Activated T-helper 9 cell treated with anti-CD3 and anti-CD28 coated beads, Interleukin-2, amount 50 U/mL, for 16 hours (primary cell): ENCODE results near the gene CRYBG1.

ENCODE experiments used
- DNase-seq: peaks from one replicate; pipeline ENCODE4 v3.0.0-alpha.2; 2020; ENCODE audit warnings: low read depth

Gene CRYBG1

GRCh38 chr6:106525107-106525881 is 164.8 kb downstream of the CRYBG1 start:
- no peak for DNase-seq

- DNase-seq: no peak
Measured at GRCh38 chr6:106525882-106526275, 165.4 kb downstream of the CRYBG1 start.

- no peak for DNase-seq
Measured at GRCh38 chr6:106527117-106527516, 166.6 kb downstream of the CRYBG1 start.

- no peak for DNase-seq
Measured at GRCh38 chr6:106527979-106528378, 167.5 kb downstream of the CRYBG1 start.

- no peak for DNase-seq
Measured at GRCh38 chr6:106528521-106528920, 168.0 kb downstream of the CRYBG1 start.

GRCh38 chr6:106529438-106529837 is 168.9 kb downstream of the CRYBG1 start:
- no peak for DNase-seq

- no peak for DNase-seq
Measured at GRCh38 chr6:106530026-106530425, 169.5 kb downstream of the CRYBG1 start.

GRCh38 chr6:106530502-106530901 is 170.0 kb downstream of the CRYBG1 start:
- no peak for DNase-seq

- DNase-seq: no peak
Measured at GRCh38 chr6:106533054-106533453, 172.5 kb downstream of the CRYBG1 start.

GRCh38 chr6:106534004-106534403 is 173.5 kb downstream of the CRYBG1 start:
- DNase-seq: no peak

- peak; percentile 50 for DNase-seq
Measured at GRCh38 chr6:106534564-106534982, 174.1 kb downstream of the CRYBG1 start.

- no peak for DNase-seq
Measured at GRCh38 chr6:106535012-106535411, 174.5 kb downstream of the CRYBG1 start.

- DNase-seq: no peak
Measured at GRCh38 chr6:106536357-106536756, 175.8 kb downstream of the CRYBG1 start.

GRCh38 chr6:106536851-106537250 is 176.3 kb downstream of the CRYBG1 start:
- DNase-seq: no peak

GRCh38 chr6:106537662-106538061 is 177.1 kb downstream of the CRYBG1 start:
- no peak for DNase-seq

GRCh38 chr6:106538145-106538544 is 177.6 kb downstream of the CRYBG1 start:
- no peak for DNase-seq

GRCh38 chr6:106539936-106540335 is 179.4 kb downstream of the CRYBG1 start:
- DNase-seq: no peak

- DNase-seq: no peak
Measured at GRCh38 chr6:106540432-106540831, 179.9 kb downstream of the CRYBG1 start.

- no peak for DNase-seq
Measured at GRCh38 chr6:106540907-106541306, 180.4 kb downstream of the CRYBG1 start.

- no peak for DNase-seq
Measured at GRCh38 chr6:106546261-106546690, 185.8 kb downstream of the CRYBG1 start.

- no peak for DNase-seq
Measured at GRCh38 chr6:106546691-106547414, 186.3 kb downstream of the CRYBG1 start.

GRCh38 chr6:106547601-106548453 is 187.3 kb downstream of the CRYBG1 start:
- DNase-seq: peak; percentile 19
